GM19023 (cell line): ENCODE measurements around the gene SLC16A9.
"Not testable (repeated sequence)": the region's sequence is repeated elsewhere in the genome, so short reads cannot be mapped to it uniquely, and the experiment has no call there.

Source experiments
- ATAC-seq: cut with Tn5 transposase; IDR thresholded peaks from one replicate; pipeline ENCODE4 v1.9.1; 2021; ENCODE audit warnings: mild to moderate bottlenecking, moderate library complexity; ENCODE audit not compliant: unreplicated experiment

Gene SLC16A9

DNA sequence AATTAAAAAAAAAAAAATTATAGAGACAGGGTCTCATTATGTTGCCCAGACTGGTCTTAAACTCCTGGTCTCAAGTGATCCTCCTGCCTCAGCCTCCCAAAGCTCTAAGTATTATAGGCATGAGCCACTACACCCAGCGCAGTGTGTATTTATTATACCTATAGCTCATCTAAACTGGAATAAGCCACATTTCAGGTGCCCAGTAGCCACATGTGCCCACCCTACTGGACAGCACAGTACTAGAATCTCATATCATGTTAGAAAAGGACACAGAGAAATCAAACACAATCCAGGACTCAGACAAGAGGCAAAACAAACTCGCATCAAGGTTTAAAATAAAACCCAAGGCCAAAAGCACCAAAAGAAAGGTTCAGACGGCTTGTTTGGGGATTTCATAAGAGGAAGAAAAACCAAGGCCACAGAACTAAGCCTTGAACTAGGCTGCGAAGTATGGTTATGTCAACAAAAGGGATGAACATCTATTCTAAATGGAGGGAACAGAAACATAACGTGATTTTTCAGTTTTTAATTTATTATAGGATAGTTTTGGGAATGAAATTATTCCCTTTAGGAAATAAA is 32.3 kb downstream of the SLC16A9 start:
- no peak for ATAC-seq

DNA sequence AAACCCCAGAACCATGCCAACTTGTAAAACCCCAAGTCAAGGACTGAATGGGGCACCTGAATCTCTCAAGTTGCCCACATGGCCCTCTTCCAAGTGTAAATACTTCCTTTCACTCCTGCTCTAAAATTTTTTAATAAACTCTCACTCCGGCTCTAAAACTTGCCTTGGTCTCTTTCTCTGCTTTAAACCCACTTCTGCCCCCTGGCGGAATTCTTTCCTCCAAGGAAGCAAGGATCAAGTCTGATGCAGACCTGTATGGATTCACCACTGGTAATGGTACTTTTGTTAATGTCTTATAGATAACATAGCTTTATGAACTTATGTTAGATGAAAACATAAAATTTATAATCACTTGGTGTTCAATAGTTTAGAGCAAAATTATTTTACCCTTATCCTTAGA is 33.8 kb downstream of the SLC16A9 start:
- no peak for ATAC-seq

DNA sequence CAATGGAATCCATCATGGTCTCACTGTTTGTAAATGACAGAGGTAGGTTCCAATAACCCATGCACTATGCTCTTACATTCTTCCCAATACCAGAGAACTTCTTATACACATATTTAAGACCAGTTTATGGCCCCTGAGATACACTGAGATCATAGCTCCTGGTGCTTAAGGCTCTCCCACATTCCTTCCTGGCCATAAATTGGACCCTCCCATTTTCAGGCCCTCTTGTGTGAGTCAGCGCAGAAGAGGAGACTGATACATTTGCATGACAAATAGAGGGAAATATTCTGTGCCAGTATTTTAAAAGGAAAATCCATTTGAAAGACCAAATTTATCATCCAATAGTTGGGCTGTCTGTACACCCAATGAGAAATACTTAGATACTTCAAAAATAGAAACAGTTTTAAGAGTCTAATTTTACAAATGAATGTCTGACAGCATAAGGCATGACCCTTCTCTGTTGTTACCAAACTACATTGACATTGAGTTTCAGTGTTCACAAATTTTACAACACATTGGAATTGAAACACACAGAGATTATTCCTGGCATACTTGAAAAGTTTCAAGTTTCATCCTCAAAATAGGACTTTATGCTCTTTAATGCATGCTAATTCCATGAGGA is 35.3 kb downstream of the SLC16A9 start:
- ATAC-seq, result no peak

DNA sequence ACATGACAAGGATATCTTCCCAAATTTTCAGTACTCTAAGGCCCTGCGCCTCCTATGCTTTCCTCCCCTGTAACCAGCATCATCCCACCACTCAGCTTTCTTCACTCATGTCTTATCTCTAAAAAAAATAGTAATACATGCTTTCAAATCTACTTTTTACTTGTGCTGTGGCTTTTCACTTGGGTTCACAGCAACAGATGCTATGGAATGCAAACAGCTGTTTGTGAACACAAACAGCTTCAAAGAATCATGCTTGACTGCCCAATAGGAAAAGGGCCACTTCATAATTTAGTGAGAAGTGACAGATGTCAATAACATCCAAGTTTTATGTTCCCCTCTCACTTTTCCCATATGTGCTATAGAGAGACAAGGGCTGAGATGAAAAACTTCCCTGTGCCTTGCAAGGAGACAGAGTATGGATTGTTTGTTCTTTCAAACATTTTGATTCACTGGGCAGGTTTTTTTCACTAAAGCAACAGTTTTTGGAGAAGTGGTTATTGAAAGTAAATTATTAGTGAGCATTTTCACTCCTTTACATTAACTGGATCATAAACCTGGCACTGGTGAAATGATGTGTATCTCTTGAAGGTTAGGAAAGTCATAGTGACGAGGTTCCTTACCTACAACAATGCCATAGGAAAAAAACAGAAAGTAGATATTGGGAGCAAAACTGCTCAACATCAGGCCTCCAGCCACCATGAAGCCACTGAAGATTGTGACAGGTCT is 37.3 kb downstream of the SLC16A9 start:
- ATAC-seq, result no peak

DNA sequence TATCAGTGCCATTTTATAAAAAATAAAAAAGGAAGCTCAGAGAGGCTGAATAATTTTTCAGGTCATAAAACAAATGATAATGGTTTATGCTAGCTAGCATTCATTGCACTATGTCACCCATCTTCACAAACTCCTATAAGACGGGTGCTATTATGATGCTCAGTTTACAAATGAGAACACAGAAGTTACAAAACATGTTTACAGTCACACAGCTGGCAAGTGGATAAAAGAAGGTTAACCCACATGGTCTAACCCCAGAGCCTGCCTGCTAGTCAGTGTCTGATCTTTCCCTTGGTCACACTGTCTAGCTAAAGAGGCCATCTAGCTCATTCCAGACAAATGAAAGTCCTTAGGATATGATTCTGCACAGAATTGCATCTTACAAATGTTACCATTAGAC is 39.4 kb downstream of the SLC16A9 start:
- no peak for ATAC-seq

DNA sequence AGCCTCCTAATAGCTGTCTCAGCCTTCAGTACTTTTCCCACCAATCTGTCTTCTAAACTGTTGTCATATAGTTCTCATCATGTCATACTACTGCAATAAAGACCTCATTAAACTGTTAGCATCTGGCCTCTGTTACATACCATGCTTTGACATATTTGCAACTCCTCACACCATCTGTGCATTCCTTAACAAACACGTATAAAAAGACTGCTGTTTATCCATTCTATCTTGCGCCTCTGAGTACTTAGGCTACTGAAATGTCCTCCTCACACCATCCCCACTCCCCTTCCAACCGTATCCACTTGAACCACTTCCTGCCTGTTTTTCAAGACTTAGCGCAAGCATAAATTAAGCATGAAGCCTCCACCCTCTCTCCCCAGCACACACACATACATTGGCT is 41.6 kb downstream of the SLC16A9 start:
- ATAC-seq, result no peak

DNA sequence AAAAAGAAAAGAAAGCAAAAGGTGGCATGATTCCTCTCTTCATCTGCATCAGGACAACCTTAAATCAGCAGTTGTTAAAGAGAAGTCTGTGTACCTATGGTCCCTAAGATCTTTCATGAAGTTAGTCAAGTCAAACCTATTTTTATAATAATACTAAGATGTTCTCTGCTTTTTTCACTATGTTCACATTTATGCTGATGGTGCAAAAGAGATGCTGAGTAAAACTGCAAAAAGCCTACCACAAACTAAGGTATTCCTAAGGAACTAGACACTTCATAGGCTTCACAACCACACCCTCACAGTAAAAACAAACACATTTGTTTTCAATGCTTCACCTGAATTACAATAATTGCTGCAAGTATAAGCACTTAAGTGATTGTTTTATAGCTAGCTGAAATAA is 43.3 kb downstream of the SLC16A9 start:
- ATAC-seq, result no peak

DNA sequence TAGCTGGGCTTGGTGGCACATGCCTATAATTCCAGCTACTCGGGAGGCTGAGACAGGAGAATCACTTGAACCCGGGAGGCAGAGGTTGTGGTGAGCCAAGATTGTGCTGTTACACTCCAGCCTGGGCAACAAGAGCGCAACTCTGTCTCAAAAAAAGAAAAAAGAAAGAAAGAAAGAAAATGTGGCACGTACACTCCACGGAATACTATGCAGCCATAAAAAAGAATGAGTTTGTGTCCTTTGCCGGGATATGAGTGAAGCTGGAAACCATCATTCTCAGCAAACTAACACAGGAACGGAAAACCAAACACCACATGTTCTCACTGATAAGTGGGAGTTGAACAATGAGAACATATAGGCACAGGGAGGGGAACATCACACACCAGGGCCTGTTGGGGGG is 46.4 kb downstream of the SLC16A9 start:
- not testable (repeated sequence) for ATAC-seq

DNA sequence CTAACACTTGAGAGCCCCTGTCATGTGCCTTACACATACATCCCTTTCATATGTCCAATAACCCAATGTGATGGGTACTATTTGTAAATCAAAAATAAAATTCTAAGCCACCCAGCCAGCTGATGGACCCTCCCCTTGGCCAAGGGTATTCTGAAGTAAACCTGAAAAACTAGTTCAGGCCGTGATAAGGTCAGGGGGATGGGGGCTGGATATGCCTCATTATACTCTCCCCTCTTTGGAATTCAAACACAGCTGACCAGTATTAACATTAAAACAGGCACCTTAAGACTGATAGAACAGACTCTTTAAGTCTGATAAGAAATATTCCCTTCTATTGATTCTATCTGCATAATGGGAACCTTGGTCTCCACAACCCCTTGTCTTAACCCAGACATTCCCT is 51.9 kb downstream of the SLC16A9 start:
- no peak for ATAC-seq

DNA sequence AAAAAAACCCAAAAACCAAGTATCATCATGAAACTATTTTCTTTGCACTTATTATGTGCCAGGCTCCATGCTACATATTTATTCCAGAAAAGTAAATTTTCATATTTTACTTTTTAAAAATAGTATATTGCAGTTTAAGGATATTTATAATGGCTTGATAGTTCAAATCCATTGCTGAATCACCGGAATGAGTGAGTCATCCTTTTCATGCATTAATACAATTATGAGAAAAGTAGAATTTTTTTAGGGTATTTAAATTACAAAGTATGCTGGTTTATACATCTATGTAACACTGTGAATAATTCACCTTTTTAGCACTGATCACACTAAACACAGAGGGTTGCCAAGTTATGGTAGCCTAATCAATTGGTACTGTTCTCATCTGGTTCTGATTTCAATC is 54.3 kb downstream of the SLC16A9 start:
- no peak for ATAC-seq

DNA sequence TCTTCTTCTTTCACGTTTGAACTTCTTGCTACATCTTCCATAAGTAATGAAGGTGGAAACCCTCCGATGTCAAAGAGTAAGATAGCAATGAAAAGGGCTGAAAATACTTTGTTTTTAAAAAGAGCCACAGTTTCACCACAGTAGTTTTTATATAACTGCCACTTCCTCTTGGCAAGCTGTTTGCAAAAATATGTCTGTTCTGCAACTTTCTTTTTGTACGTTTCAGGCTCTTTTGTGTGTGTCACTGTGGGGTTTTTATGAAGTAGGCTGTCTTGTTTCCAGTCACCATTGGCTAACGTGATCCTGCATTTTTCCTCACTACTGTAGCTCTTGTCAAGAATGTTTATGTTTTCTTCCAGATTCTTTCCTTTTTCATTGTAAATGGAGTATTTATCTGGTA is 55.6 kb downstream of the SLC16A9 start:
- peak; percentile 58 for ATAC-seq

DNA sequence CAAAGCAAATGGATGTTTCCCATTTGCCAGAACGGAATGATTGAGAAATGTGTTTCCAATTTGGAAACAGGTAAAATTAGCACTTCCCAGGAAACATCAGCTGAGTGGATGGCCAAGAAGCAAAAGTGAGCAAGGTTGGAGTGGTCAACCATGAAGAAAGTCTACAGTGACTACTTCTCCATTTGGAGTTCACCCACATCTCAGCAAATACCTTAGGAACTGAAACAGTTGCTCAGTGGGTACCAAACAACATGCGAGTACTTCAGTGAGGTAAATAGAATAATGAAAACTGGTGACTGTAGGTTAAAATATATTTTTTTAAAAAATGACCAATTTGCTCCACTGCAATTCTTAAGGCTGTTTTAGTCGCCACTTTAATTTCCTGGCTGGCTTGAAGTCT is 57.7 kb downstream of the SLC16A9 start:
- no peak for ATAC-seq

DNA sequence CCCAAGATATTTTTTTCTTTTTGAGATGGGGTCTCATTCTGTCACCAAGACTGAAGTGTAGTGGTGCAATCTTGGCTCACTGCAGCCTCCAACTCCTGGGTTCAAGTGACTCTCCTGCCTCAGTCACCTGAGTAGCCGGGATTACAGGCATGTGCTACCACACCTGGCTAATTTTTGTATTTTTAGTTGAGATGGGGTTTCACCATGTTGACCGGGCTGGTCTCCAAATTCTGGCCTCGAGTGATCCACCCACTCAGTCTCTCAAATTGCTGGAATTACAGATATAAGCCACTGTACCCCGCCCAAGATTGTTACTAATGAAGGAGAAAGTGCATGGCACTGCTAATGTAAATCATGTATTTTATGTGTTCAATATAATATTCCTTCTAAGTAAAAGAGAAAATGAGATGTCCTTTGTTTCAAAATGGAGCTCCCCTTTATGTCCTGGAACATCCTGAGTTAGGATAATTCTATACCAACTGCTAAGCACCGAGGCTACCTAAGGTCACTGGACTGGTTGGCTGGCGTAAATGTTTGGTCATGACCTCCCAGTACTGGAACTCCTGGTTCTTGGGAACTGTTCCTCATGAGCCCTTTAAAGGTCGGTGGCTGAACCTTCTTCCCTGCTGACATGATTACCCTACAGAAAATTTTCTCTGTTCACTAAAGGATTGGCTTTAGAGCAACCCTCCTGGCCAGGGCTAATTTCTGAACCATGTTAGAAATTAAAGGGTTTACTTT is 59.9 kb downstream of the SLC16A9 start:
- no peak for ATAC-seq

DNA sequence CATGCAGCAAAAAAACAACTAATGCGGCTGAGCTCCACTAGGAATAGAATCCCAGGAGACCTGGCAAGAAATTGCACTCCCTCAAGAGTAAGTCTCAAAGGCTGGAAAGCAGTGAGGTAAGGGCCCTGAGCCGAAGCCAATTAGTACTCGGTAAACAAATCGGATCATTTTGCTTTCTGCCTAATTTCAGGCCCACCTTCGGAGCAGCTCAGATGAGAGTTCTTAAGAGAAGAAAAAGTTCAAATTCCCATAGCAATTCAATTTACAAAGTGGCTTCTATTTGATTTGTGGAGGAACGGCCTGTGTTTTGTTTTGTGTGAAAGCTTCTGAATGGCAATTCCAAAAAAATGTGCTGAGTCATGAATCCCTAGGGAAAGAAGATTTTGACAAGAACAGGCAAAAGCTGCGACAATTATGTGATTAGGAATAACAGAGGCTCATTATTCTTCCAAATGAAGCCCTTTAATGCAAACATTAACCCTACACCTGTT is 60.9 kb downstream of the SLC16A9 start:
- no peak for ATAC-seq

DNA sequence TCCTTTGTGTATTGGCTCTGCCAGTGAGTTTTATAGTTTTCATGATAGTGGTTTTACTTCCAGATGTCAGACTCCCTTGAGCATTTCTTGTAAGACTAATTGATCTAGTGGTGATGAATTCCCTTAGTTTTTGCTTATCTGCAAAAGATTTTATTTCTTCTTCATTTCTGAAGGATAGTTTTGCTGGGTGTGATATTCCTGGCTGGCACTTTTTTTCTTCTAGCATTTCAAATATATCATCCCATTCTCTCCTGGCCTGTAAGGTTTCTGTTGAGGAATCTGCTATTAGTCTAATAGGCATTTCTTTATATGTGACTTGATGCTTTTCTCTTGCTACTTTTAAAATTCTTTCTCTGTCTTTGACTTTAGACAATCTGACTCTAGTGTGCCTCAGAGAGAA is 64.8 kb downstream of the SLC16A9 start:
- ATAC-seq, result no peak

DNA sequence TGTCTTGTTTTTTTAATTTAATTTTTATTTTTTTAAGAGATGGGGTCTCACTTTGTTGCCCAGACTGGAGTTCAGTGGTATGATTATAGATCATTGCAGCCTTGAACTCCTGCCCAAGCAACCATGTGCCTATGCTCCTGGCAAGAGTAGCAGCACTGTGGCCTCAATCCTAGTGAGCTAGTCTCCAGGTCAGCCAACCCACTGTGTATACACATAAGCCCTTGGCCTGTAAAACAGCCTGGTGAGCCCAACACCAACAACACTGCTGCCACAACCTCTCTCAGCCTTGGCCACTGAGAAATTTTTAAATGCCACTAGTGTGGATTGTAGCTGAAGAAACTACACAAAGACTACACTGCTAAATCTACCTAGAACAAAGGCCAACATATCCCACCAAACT is 68.0 kb downstream of the SLC16A9 start:
- not testable (repeated sequence) for ATAC-seq

DNA sequence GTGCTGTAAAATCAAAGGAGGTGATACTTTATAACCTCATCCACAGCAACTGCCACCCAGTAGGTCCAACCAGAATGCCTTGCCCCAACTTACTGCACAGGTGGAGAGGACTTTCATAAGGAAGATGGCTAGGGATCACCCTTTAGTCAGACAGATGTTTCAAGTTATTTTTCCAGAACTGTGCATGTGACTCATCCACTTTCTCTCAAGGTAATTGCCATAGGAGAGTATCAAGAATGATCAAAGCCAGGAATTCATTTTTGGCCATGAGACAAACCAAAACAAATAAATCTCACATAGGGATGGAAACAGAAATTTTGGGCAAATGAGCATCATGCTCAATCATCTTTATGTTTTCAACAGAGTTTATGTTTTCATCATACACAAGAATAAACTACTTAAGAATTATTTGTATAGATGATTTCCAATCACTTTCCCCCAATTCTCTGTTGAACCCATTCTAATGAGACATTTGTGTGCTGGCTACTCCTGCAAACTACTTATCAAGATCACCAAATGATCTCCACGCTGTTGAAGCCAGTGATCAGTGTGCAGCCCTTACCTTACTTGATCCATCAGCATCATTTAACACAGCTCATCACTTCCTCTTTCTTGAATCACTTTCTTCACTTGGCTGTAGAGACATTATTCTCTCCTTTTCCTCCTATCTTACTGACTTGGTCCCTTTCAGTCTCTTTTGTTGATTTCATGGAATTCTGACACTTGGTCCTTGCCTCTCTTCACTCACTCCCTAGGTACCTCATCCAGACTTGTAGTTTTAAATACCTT is 74.0 kb downstream of the SLC16A9 start:
- no peak for ATAC-seq

DNA sequence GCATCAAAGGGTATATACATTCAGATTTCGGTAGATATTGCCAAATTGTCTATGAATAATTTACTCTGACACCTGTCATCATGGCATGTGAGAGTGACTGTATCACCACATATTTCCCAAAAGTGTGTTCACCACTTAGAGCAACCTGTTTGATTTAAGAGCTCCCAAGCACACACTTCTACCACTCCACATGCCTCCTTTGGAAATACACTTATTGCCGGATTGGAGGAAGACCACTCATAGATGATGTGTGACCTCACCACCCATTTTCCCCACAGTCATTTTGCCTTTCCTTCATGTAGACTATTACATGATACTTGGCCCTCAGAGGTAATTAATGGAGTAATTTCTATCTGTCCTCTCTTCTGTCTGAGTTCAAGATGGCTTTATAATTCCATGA is 75.5 kb downstream of the SLC16A9 start:
- ATAC-seq, result no peak

DNA sequence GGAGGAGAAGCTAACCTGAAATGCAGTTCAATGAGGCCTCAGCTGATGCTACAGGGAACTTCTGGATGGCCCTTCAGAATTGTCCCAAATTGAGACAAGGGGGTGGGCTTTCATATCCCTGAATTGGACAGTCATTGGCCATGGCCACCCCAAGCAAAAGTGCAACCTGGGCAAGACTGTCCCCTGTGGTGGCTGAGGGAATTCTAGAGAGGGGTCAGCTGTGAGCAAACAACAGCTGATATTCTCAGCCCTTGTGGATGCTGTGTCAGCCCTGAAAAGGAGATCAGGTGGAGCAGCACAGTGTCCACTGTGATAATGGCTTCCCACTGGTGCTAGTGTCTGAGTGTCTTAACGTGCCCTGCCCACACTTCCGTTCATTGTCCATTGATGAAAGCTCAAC is 76.6 kb downstream of the SLC16A9 start:
- no peak for ATAC-seq

DNA sequence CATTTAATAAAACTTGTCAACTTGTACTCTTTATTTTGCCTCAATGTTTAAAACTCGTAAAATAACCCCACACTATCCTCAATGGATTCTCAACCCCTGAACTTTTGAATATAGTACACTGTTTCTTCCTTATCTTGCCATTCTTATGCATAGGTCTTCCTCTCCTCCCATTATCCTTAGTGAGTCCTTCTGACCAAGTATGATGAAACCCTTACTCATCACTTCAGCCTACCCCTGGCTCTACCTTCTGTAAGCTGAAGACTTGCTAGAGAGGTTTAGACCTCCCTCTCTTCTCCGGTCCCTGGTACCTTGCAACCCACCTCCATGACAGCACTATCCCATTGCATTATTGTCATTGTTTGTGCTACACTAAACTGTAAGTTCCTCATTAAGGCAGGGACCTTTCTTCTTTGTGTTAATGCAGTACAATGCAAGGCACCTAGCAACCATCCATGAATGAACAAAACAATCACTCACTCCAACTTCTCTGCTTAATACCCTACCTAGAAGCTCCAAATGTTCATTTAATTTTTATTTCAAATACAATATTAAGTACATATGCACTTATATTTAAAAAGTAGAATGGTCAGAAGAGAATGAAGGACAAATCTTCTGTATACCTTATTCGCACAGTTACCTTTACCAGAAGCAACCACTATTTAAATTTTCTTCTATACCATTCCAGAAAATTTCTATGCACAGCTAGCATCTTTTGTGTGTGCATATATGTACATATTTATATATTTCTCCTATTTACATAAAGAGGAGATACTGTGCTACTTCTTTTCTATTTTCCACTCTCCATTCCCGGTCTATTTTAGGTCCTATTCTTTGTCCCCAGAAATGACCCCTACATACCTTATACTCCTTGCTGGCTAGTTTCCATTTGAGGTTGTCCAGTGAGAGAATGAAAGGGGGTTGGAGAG is 77.5 kb downstream of the SLC16A9 start:
- no peak for ATAC-seq
